Measurements from ENCODE around the gene TK1.

GRCh38 chr17:78179372-78179771, 7.5 kb downstream of the TK1 start:
- TF ChIP-seq CTCF (IDR thresholded peaks at IDR 0.05; ENCODE audit: low read depth, low read length, poor library complexity, severe bottlenecking) (no peak), EZH2phosphoT487 (IDR thresholded peaks at IDR 0.05; ENCODE audit: borderline replicate concordance, low read length) (no peak)
